Esophagus muscularis mucosa (tissue), 4 donors: Measurements from ENCODE around the gene UBAP1. TPM values are rescaled to one million over a fixed set of nuclear protein-coding genes. Genes with fewer than 3 reads are reported as not detected.

Source experiments
- DNase-seq: peaks from one replicate; pipeline ENCODE4 v3.0.0-alpha.2; 2017; ENCODE audit errors: extremely low spot score
- H3K27ac ChIP-seq, 4 donors: fragments of 200-600 bp; sonication (generic); replicated peaks in 1 of 4; 1 replicate in 3 of 4; 2 replicates in 1 of 4; pipeline ENCODE4 v1.5.1; 2016 to 2019; ENCODE audit warnings: mild to moderate bottlenecking in 1 of 4
- H3K27me3 ChIP-seq, 4 donors: fragments of 200-600 bp; sonication (generic); one replicate each; pipeline versions ENCODE4 v1.5.1 to v1.6.0; 2016 to 2019
- H3K36me3 ChIP-seq, 4 donors: fragments of 200-600 bp; sonication (generic); one replicate each; pipeline ENCODE4 v1.5.1; 2016 to 2019
- H3K4me1 ChIP-seq, 4 donors: fragments of 200-600 bp; sonication (generic); one replicate each; pipeline ENCODE4 v1.5.1; 2016 to 2019
- H3K4me3 ChIP-seq, 4 donors: fragments of 200-600 bp; sonication (generic); 1 replicate in 2 of 4; 2 replicates in 2 of 4; pipeline ENCODE4 v1.5.1; 2016 to 2019; ENCODE audit warnings: mild to moderate bottlenecking in 4 of 4, moderate library complexity in 1 of 4
- H3K9me3 ChIP-seq, 4 donors: fragments of 200-600 bp; sonication (generic); 1 replicate in 3 of 4; 2 replicates in 1 of 4; pipeline ENCODE4 v1.5.1; 2016 to 2019
- EP300 ChIP-seq: sonication (generic); formaldehyde crosslinking; IDR thresholded peaks from one replicate; pipeline ENCODE4 v1.6.1; 2017; ENCODE audit warnings: antibody characterized with exemption
- POLR2A ChIP-seq: fragments of 450-650 bp; IDR thresholded peaks from one replicate; pipeline ENCODE4 v1.6.1; 2017; ENCODE audit warnings: antibody characterized with exemption, moderate library complexity, mild to moderate bottlenecking, low read depth
- POLR2AphosphoS5 ChIP-seq, 2 donors: sonication (generic); formaldehyde crosslinking; IDR thresholded peaks; one replicate each; pipeline ENCODE4 v1.6.1; 2017; ENCODE audit warnings: antibody characterized with exemption in 2 of 2
- WGBS: methylation state at CpG from one replicate; pipeline ENCODE4 v1.1.5; 2018; 5-methylcytosine and 5-hydroxymethylcytosine counted together
- intact Hi-C: fragments of 100-400 bp; cut with DNase I; formaldehyde crosslinking; loops from one replicate; pipeline ENCODE4 v1.15.1; 2023
- total RNA-seq, 4 donors: library from RNA; depleted of rRNA; stranded (reverse); fragments of >200 nt; gene quantifications; one replicate each; pipeline versions ENCODE4 v1.1.0 to v1.2.1, GENCODE V29; 2016
- TF ChIP-seq, protein P1 (sequence below), 3 experiments: fragments of 200-600 bp in 2 of 3; fragments of 450-650 bp in 1 of 3; sonication (generic) in 2 of 3; IDR thresholded peaks; one replicate each; pipeline ENCODE4 v1.5.1; 2017 to 2019; ENCODE audit warnings: antibody characterized with exemption in 3 of 3, mild to moderate bottlenecking in 2 of 3, moderate library complexity in 1 of 3

UBAP1 gene
- total RNA-seq, 4 donors from 2014 or later, result 54.0 to 84.3 (median 72.6) TPM

DNA sequence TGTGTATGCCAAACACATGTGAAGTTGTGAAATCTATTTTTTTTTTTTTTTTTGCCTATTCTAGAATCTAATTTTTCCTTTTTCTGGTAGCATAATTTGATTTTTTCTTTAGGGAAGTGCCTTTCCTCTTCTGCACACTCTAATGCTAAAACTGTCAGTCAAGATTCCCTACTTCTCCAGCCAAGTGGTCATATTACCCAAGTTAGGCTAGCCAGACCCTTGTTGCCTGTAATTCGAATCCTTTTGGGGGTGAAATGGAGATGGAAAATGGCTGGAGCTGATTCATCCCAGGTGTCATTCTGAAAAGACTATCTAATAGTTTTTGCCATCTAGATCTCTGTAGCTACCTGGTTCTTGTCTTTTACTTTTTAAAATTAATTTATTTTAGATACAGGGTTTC lies 24.8 kb upstream of the UBAP1 start:
- no peak for DNase-seq
- intact Hi-C loops, result no loop called here
- no peak for TF ChIP-seq POLR2AphosphoS5 (IDR thresholded peaks at IDR 0.05)
- no peak for TF ChIP-seq POLR2A
- TF ChIP-seq, protein P1, sequence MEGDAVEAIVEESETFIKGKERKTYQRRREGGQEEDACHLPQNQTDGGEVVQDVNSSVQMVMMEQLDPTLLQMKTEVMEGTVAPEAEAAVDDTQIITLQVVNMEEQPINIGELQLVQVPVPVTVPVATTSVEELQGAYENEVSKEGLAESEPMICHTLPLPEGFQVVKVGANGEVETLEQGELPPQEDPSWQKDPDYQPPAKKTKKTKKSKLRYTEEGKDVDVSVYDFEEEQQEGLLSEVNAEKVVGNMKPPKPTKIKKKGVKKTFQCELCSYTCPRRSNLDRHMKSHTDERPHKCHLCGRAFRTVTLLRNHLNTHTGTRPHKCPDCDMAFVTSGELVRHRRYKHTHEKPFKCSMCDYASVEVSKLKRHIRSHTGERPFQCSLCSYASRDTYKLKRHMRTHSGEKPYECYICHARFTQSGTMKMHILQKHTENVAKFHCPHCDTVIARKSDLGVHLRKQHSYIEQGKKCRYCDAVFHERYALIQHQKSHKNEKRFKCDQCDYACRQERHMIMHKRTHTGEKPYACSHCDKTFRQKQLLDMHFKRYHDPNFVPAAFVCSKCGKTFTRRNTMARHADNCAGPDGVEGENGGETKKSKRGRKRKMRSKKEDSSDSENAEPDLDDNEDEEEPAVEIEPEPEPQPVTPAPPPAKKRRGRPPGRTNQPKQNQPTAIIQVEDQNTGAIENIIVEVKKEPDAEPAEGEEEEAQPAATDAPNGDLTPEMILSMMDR (IDR thresholded peaks at IDR 0.05), result no peak
- TF ChIP-seq EP300, result no peak
- Histone ChIP-seq H3K4me3 (no peak overlapping the region), H3K27me3 (no peaks in the 10 kb centered on the region), H3K4me1 (no peaks in the 10 kb centered on the region), H3K9me3 (no peaks in the 10 kb centered on the region), H3K36me3 (no peaks in the 10 kb centered on the region), H3K27ac (no peak overlapping the region)
- 72% methylated on average over 1 of the region's 1 CpG for WGBS

DNA sequence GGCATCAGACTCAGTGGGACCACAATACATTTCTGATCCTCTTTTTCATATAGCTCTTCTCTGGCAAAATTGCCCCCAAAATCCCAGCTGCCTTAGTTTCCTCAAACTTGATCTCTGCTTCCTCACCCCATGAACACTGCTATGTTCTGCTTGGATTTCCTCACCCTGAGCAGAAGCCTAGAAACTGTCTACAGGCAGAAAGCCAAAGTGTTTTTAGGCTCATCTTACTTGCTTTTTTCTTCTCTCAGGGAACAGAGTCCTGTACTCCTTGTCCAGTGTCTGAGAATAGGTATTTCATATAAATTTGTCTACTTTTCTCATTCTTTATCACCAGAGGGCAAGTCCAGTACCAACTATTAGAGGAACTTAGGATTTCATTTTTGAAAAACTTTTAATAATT lies 21.5 kb upstream of the UBAP1 start:
- H3K27ac ChIP-seq, result no peak overlapping the region
- TF ChIP-seq, protein P1 (IDR thresholded peaks at IDR 0.05), result no peak
- TF ChIP-seq POLR2AphosphoS5 (IDR thresholded peaks at IDR 0.05), result no peak
- TF ChIP-seq EP300, result no peak
- TF ChIP-seq POLR2A, result no peak
- no peak for DNase-seq
- H3K27me3 ChIP-seq, result no peaks in the 10 kb centered on the region
- intact Hi-C loops, result no loop called here
- H3K9me3 ChIP-seq, result no peaks in the 10 kb centered on the region
- no peak overlapping the region for H3K4me3 ChIP-seq
- H3K4me1 ChIP-seq, result no peaks in the 10 kb centered on the region
- no peaks in the 10 kb centered on the region for H3K36me3 ChIP-seq

DNA sequence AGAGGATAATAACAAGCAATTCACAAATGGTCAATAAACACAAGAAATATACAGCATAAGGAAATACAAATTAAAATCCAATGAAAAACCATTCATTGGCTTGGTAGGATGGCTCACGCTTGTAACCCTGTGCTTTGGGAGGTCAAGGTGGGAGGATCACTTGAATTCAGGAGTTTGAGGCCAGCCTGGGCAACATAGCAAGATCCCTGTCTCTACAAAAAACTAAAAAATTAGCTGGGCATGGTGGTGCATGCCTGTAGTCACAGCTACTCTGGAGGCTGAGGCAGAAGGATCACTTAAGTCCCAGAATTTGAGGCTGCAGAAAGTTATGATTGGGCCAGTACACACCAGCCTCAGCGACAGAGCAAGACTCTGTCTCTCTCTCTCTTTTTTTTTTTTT lies 20.9 kb upstream of the UBAP1 start:
- H3K9me3 ChIP-seq, result no peaks in the 10 kb centered on the region
- intact Hi-C loops, result no loop called here
- H3K4me1 ChIP-seq, result no peaks in the 10 kb centered on the region
- H3K27ac ChIP-seq, result no peak overlapping the region
- no peak for TF ChIP-seq POLR2AphosphoS5 (IDR thresholded peaks at IDR 0.05)
- no peak for TF ChIP-seq EP300
- no peak for TF ChIP-seq POLR2A
- TF ChIP-seq, protein P1 (IDR thresholded peaks at IDR 0.05), result no peak
- H3K27me3 ChIP-seq, result no peaks in the 10 kb centered on the region
- 92% methylated on average over 2 of the region's 2 CpGs for WGBS
- H3K36me3 ChIP-seq, result no peaks in the 10 kb centered on the region
- DNase-seq, result no peak
- H3K4me3 ChIP-seq, result no peak overlapping the region

DNA sequence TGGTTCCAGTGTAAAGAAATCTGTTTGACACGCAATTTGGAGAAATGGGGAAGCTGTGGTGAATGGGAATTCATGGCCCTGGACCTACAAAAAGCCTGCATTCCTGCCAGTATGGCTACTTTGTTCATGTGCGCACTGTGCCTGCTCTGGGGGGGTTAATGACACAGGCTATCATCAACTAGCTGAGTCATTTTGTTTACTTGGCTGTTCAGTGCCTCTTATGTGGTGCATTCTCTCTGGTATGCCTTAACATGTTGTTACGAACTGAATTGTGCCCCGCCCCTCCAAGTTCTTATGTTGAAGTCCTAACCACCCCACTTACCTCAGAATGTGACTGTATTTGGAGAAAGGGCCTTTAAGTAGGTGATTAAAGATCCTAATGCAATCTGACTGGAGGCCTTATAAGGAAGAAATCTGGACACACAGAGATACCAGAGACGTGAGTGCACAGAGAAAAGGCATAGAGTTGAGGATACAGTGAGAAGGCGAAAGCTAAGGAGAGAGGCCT lies 20.4 kb upstream of the UBAP1 start:
- Histone ChIP-seq H3K4me3 (no peak overlapping the region), H3K27me3 (no peaks in the 10 kb centered on the region), H3K9me3 (no peaks in the 10 kb centered on the region), H3K4me1 (no peaks in the 10 kb centered on the region), H3K27ac (no peak overlapping the region), H3K36me3 (no peaks in the 10 kb centered on the region)
- intact Hi-C loops, result no loop called here
- TF ChIP-seq, protein P1 (IDR thresholded peaks at IDR 0.05), result no peak
- no peak for TF ChIP-seq EP300
- TF ChIP-seq POLR2AphosphoS5 (IDR thresholded peaks at IDR 0.05), result no peak
- no peak for TF ChIP-seq POLR2A
- DNase-seq, result no peak
- WGBS, result 81% methylated on average over 6 of the region's 6 CpGs

DNA sequence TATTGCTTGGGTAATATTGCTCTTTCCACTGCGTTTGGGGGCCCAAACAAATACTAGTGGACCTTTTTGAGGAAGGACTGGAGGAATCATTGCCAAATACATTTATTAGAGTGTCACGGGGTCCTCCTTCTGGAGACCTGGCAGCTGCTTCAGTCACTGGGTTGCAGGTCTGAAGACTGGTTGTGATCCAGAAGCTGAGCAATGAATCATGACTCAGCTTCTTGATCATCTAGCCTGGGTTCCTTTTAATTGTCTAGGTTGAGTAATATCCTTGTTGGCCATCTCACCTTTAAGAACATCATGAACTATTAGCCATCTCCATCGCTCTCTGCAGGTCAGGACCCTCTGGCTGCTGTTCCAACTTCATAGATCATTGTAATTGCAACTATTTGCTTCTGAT lies 15.4 kb upstream of the UBAP1 start:
- Histone ChIP-seq H3K27me3 (no peaks in the 10 kb centered on the region), H3K9me3 (no peaks in the 10 kb centered on the region), H3K4me1 (no peaks in the 10 kb centered on the region), H3K27ac (no peak overlapping the region), H3K36me3 (no peaks in the 10 kb centered on the region), H3K4me3 (no peak overlapping the region)
- WGBS, result 91% methylated on average over 3 of the region's 3 CpGs
- TF ChIP-seq, protein P1 (IDR thresholded peaks at IDR 0.05), result no peak
- no peak for TF ChIP-seq POLR2AphosphoS5 (IDR thresholded peaks at IDR 0.05)
- no peak for TF ChIP-seq EP300
- TF ChIP-seq POLR2A, result no peak
- DNase-seq, result no peak
- intact Hi-C loops, result no loop called here
